ENCODE data around the gene COMMD2. TPM values are rescaled to one million over a fixed set of nuclear protein-coding genes. Genes with fewer than 3 reads are reported as not detected.

The COMMD2 gene
- polyA plus RNA-seq, 4 donors: 9.8 to 36.5 (median 13.8) TPM

DNA sequence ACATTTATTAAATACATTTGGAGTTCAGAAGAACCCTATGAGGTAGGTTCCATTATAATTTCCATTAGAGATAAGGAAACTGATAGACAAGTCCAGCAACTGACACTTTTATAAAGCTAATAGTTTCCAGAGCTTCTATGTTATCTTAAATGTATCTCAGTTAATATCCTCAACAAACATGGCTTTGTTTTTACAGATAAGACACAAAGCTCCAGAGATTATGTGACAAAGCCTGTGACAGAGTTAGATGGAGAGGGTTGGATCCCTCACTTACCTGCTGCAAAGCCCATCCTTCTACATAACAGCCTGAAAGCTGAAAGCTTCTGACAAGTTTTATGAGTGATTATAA is 473 bp upstream of the COMMD2 start:
- peaks cover 0 to 8% (median 0%) of the 10 kb centered on the region in 3 donors for H3K4me1 ChIP-seq (ENCODE audit: control insufficient read depth in 3 of 3, insufficient read depth in 2 of 3, low read depth in 1 of 3, low read length in 2 of 3)
- peak overlapping the region in 2 of 3 donors; percentile 78 to 86 for H3K4me3 ChIP-seq (ENCODE audit: low read depth in 1 of 3, low read length in 3 of 3)
- H3K36me3 ChIP-seq (ENCODE audit: control insufficient read depth in 3 of 3, insufficient read depth in 2 of 3, low read depth in 1 of 3, low read length in 3 of 3): peaks cover 0 to 6% (median under 1%) of the 10 kb centered on the region in 3 donors
- no peak for FAIRE-seq
- peak overlapping the region in 2 of 3 donors; percentile 42 to 63 for H3K27ac ChIP-seq (ENCODE audit: low read depth in 1 of 3, low read length in 2 of 3)
- H3K27me3 ChIP-seq (ENCODE audit: control insufficient read depth in 3 of 3, insufficient read depth in 3 of 3, low read length in 3 of 3): peaks cover 0 to 3% (median 0%) of the 10 kb centered on the region in 3 donors
- DNase-seq: no peak
- no peaks in the 10 kb centered on the region for H3K9me3 ChIP-seq (ENCODE audit: control insufficient read depth in 2 of 2, insufficient read depth in 1 of 2, low read depth in 1 of 2, low read length in 1 of 2)

DNA sequence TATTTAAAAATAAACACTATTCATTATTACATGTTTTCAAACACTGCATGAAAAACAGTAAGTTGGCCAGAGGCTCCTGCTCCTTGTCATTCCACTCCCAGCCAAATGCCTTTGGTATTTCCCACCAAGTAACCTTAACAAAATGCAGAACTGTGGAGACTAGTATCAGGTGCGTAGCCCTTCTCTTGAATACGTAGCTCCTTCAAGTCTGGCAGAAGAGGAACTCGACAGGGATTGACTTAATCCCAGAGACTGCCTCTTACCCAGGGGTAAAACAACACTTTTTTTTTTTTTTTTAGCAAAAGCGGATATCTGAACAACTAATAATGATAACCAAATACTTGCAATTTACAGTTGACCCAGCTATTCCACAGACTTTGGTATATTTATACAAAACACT is 738 bp downstream of the COMMD2 start:
- H3K4me3 ChIP-seq (ENCODE audit: low read depth in 1 of 3, low read length in 3 of 3): peak overlapping the region; percentile 78 to 95 (median 86)

DNA sequence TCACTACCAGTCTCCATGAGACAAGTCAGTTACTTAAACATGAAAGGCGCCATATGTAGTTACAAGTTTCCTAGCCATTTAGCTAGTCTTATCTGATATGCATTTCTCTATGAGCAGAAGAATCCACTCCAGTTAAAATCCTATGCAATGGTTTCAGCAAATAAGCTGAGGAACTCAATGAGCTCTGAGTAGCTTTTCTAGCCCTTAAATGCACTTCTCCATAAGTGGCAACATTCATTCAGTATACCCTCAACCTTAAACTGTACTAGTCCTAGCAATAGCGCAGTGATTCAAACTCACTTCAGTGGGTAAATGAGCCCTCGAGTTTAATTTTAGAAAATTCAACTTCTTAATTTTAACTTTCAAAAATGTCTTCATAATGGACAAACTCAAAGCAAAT is 7.7 kb downstream of the COMMD2 start:
- 98 to 99% (median 99%) methylated on average over 3 of the region's 3 CpGs for WGBS, 3 donors
- DNase-seq: no peak
- Histone ChIP-seq H3K9me3 (ENCODE audit: control insufficient read depth in 2 of 2, insufficient read depth in 1 of 2, low read depth in 1 of 2, low read length in 1 of 2) (no peaks in the 10 kb centered on the region), H3K4me3 (ENCODE audit: low read depth in 1 of 3, low read length in 3 of 3) (no peak overlapping the region), H3K36me3 (ENCODE audit: control insufficient read depth in 3 of 3, insufficient read depth in 2 of 3, low read depth in 1 of 3, low read length in 3 of 3) (peaks cover 6 to 16% (median 10%) of the 10 kb centered on the region in 3 donors), H3K27ac (ENCODE audit: low read depth in 1 of 3, low read length in 2 of 3) (no peak overlapping the region), H3K27me3 (ENCODE audit: control insufficient read depth in 3 of 3, insufficient read depth in 3 of 3, low read length in 3 of 3) (no peaks in the 10 kb centered on the region), H3K4me1 (ENCODE audit: control insufficient read depth in 3 of 3, insufficient read depth in 2 of 3, low read depth in 1 of 3, low read length in 2 of 3) (no peaks in the 10 kb centered on the region)
- FAIRE-seq: no peak

More for the DNA sequence above, 738 bp downstream of the COMMD2 start:
- peak in 1 of 2 donors; percentile 4 for DNase-seq
- Histone ChIP-seq H3K36me3 (ENCODE audit: control insufficient read depth in 3 of 3, insufficient read depth in 2 of 3, low read depth in 1 of 3, low read length in 3 of 3) (peaks cover 3 to 9% (median 4%) of the 10 kb centered on the region in 3 donors), H3K27me3 (ENCODE audit: control insufficient read depth in 3 of 3, insufficient read depth in 3 of 3, low read length in 3 of 3) (peaks cover 0 to 3% (median 0%) of the 10 kb centered on the region in 3 donors), H3K27ac (ENCODE audit: low read depth in 1 of 3, low read length in 2 of 3) (peak overlapping the region in 1 of 3 donors; percentile 63), H3K9me3 (ENCODE audit: control insufficient read depth in 2 of 2, insufficient read depth in 1 of 2, low read depth in 1 of 2, low read length in 1 of 2) (no peaks in the 10 kb centered on the region), H3K4me1 (ENCODE audit: control insufficient read depth in 3 of 3, insufficient read depth in 2 of 3, low read depth in 1 of 3, low read length in 2 of 3) (peaks cover 0 to 8% (median 0%) of the 10 kb centered on the region in 3 donors)
- WGBS, 3 donors: 11 to 15% (median 15%) methylated on average over 4 of the region's 4 CpGs
- FAIRE-seq: no peak

DNA sequence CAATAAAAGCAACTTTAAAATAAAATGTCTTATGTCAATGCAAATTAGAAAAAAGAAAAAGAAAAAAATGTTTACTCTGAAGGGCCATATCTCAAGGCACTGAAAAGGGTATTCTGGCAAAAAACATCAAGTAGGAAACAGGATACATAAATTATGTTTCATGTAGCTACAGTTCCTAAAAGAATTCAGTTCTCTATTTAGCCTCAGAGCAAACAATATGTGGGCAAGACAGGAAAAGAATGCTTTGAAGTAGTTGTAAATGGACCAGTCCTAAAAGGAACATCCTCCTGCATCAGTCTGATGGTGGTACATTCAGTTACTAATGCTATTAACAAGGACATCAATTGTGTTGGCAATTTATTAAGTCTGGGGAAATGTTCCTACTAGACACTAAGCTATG is 8.1 kb downstream of the COMMD2 start:
- no peaks in the 10 kb centered on the region for H3K4me1 ChIP-seq (ENCODE audit: control insufficient read depth in 3 of 3, insufficient read depth in 2 of 3, low read depth in 1 of 3, low read length in 2 of 3)
- H3K4me3 ChIP-seq (ENCODE audit: low read depth in 1 of 3, low read length in 3 of 3): no peak overlapping the region
- no peak for DNase-seq
- no peak overlapping the region for H3K27ac ChIP-seq (ENCODE audit: low read depth in 1 of 3, low read length in 2 of 3)
- H3K27me3 ChIP-seq (ENCODE audit: control insufficient read depth in 3 of 3, insufficient read depth in 3 of 3, low read length in 3 of 3): no peaks in the 10 kb centered on the region
- FAIRE-seq: no peak
- no peaks in the 10 kb centered on the region for H3K9me3 ChIP-seq (ENCODE audit: control insufficient read depth in 2 of 2, insufficient read depth in 1 of 2, low read depth in 1 of 2, low read length in 1 of 2)
- peaks cover 6 to 17% (median 10%) of the 10 kb centered on the region in 3 donors for H3K36me3 ChIP-seq (ENCODE audit: control insufficient read depth in 3 of 3, insufficient read depth in 2 of 3, low read depth in 1 of 3, low read length in 3 of 3)

DNA sequence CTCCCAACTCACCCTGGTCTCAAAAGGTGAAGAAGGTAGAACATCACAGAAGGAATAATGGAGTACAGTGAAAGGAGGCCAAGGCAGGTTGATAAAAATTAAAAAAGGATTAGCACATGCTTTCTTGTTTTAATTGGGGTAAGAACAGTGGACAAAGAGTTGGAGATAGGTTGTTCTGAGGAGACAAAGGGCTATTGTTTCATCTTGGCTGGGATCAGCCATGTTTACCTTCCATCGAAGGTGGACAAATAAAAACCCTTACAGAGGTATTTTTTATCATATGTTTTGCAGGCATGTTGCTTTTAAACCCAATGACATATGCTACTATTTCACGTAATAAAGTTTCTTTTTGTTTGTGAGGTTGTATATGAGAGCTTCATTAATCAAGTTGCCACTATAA is 12.9 kb downstream of the COMMD2 start:
- Histone ChIP-seq H3K4me1 (ENCODE audit: control insufficient read depth in 3 of 3, insufficient read depth in 2 of 3, low read depth in 1 of 3, low read length in 2 of 3) (no peaks in the 10 kb centered on the region), H3K27me3 (ENCODE audit: control insufficient read depth in 3 of 3, insufficient read depth in 3 of 3, low read length in 3 of 3) (no peaks in the 10 kb centered on the region), H3K4me3 (ENCODE audit: low read depth in 1 of 3, low read length in 3 of 3) (no peak overlapping the region), H3K27ac (ENCODE audit: low read depth in 1 of 3, low read length in 2 of 3) (no peak overlapping the region), H3K36me3 (ENCODE audit: control insufficient read depth in 3 of 3, insufficient read depth in 2 of 3, low read depth in 1 of 3, low read length in 3 of 3) (peaks cover 0 to 8% (median 6%) of the 10 kb centered on the region in 3 donors), H3K9me3 (ENCODE audit: control insufficient read depth in 2 of 2, insufficient read depth in 1 of 2, low read depth in 1 of 2, low read length in 1 of 2) (no peaks in the 10 kb centered on the region)
- no peak for FAIRE-seq
- no peak for DNase-seq
- WGBS, 3 donors: 44 to 69% (median 61%) methylated on average over 2 of the region's 2 CpGs

DNA sequence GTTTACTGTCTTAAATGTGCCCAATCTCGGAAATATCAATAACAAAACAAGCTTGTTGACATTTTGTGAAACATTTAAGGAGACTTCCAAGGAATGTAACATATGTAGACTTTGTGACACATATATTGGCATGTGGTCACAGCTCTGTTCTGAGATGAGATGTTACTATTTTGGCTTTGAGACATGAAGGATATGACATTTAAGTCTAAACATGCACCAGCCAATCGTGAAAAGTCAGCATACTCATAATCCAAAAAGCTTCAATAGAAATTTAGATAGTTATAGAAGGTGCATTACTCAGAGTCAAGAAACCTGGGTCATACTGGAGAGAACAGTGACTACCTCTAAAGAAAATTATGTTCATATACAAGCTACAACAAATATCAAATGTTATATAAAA is 13.4 kb downstream of the COMMD2 start:
- WGBS, 3 donors: 84 to 88% (median 85%) methylated on average over 2 of the region's 2 CpGs
- Histone ChIP-seq H3K27ac (ENCODE audit: low read depth in 1 of 3, low read length in 2 of 3) (no peak overlapping the region), H3K4me1 (ENCODE audit: control insufficient read depth in 3 of 3, insufficient read depth in 2 of 3, low read depth in 1 of 3, low read length in 2 of 3) (no peaks in the 10 kb centered on the region), H3K9me3 (ENCODE audit: control insufficient read depth in 2 of 2, insufficient read depth in 1 of 2, low read depth in 1 of 2, low read length in 1 of 2) (no peaks in the 10 kb centered on the region), H3K4me3 (ENCODE audit: low read depth in 1 of 3, low read length in 3 of 3) (no peak overlapping the region), H3K27me3 (ENCODE audit: control insufficient read depth in 3 of 3, insufficient read depth in 3 of 3, low read length in 3 of 3) (no peaks in the 10 kb centered on the region), H3K36me3 (ENCODE audit: control insufficient read depth in 3 of 3, insufficient read depth in 2 of 3, low read depth in 1 of 3, low read length in 3 of 3) (peaks cover 0 to 8% (median 6%) of the 10 kb centered on the region in 3 donors)
- FAIRE-seq (no peak), DNase-seq (no peak)

DNA sequence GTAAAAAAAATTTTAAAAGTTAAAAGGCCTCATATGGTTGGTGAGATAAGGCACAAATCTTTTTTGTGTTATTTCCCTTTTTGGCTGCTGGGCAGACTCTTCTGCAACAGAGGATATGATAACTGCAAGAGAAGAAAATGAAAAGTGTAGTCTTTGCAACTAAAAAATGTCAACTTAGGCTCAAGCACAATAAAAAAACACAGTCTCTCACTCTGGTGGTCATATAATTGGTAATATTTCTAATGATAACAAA is 15.4 kb downstream of the COMMD2 start:
- peaks cover 0 to 8% (median 4%) of the 10 kb centered on the region in 3 donors for H3K36me3 ChIP-seq (ENCODE audit: control insufficient read depth in 3 of 3, insufficient read depth in 2 of 3, low read depth in 1 of 3, low read length in 3 of 3)
- H3K9me3 ChIP-seq (ENCODE audit: control insufficient read depth in 2 of 2, insufficient read depth in 1 of 2, low read depth in 1 of 2, low read length in 1 of 2): no peaks in the 10 kb centered on the region
- H3K4me1 ChIP-seq (ENCODE audit: control insufficient read depth in 3 of 3, insufficient read depth in 2 of 3, low read depth in 1 of 3, low read length in 2 of 3): no peaks in the 10 kb centered on the region
- H3K27me3 ChIP-seq (ENCODE audit: control insufficient read depth in 3 of 3, insufficient read depth in 3 of 3, low read length in 3 of 3): no peaks in the 10 kb centered on the region
- FAIRE-seq (no peak), DNase-seq (no peak)
- H3K4me3 ChIP-seq (ENCODE audit: low read depth in 1 of 3, low read length in 3 of 3): no peak overlapping the region
- H3K27ac ChIP-seq (ENCODE audit: low read depth in 1 of 3, low read length in 2 of 3): no peak overlapping the region

DNA sequence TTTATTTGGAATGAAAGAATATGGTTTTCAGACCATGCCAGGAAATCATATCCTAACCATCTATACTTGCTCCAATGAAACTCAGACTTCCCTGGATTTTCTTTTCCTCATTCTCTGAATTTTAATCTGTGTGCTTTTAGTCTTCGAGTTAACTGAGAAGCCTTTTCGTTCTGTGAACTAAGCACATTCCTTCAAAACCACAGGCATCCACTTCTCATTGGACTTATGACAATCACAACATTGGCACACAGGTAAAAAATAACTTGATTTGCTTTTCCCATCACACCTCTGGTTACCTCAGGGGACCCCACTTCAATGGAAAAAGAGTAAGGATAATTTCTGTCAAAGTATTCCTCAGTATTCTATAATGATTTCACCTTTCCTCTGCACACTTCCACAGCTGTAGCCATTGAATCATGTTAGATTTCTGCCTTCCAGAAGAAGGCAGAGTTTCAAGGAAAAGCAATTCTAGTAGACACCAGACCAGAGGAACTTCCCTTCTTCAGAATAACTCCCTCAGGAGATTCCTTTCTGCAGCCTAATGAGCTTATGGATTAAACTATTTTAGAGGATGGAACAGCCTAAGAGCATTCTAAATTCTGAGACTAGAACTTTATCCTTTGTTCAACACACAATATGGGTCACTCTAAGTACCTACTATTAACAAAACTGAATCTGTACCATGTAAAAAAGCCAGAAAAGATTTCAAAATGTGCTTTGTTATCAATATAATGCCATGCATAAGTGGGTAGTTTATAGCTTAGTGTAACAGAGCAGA is 15.9 kb downstream of the COMMD2 start:
- no peak overlapping the region for H3K4me3 ChIP-seq (ENCODE audit: low read depth in 1 of 3, low read length in 3 of 3)
- H3K27me3 ChIP-seq (ENCODE audit: control insufficient read depth in 3 of 3, insufficient read depth in 3 of 3, low read length in 3 of 3): no peaks in the 10 kb centered on the region
- no peaks in the 10 kb centered on the region for H3K9me3 ChIP-seq (ENCODE audit: control insufficient read depth in 2 of 2, insufficient read depth in 1 of 2, low read depth in 1 of 2, low read length in 1 of 2)
- H3K27ac ChIP-seq (ENCODE audit: low read depth in 1 of 3, low read length in 2 of 3): no peak overlapping the region
- no peak for FAIRE-seq
- H3K36me3 ChIP-seq (ENCODE audit: control insufficient read depth in 3 of 3, insufficient read depth in 2 of 3, low read depth in 1 of 3, low read length in 3 of 3): peaks cover 0 to 8% (median 4%) of the 10 kb centered on the region in 3 donors
- DNase-seq: no peak
- no peaks in the 10 kb centered on the region for H3K4me1 ChIP-seq (ENCODE audit: control insufficient read depth in 3 of 3, insufficient read depth in 2 of 3, low read depth in 1 of 3, low read length in 2 of 3)
- 74 to 87% (median 78%) methylated on average over 2 of the region's 2 CpGs for WGBS, 3 donors

DNA sequence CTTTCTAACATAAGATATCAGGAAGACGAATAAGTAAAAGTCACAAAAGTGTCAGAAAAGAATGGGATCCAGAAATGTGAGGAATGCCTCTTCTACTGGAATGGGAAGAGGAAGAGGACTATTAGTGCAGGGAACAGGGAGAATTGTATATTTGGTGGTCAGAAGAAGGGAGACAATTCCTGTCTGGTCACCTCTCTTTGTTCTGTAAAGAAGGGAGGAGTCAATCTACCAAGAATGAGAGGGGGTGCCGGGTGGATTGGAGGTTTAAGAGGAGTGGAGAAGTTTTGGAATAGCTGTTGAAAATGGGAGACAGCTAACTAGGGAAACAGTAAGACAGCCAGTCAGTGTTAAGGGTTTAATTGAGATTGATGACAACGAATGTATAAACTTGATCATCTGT is 20.1 kb downstream of the COMMD2 start:
- Histone ChIP-seq H3K4me3 (ENCODE audit: low read depth in 1 of 3, low read length in 3 of 3) (no peak overlapping the region), H3K4me1 (ENCODE audit: control insufficient read depth in 3 of 3, insufficient read depth in 2 of 3, low read depth in 1 of 3, low read length in 2 of 3) (no peaks in the 10 kb centered on the region), H3K36me3 (ENCODE audit: control insufficient read depth in 3 of 3, insufficient read depth in 2 of 3, low read depth in 1 of 3, low read length in 3 of 3) (no peaks in the 10 kb centered on the region), H3K27ac (ENCODE audit: low read depth in 1 of 3, low read length in 2 of 3) (no peak overlapping the region), H3K9me3 (ENCODE audit: control insufficient read depth in 2 of 2, insufficient read depth in 1 of 2, low read depth in 1 of 2, low read length in 1 of 2) (no peaks in the 10 kb centered on the region), H3K27me3 (ENCODE audit: control insufficient read depth in 3 of 3, insufficient read depth in 3 of 3, low read length in 3 of 3) (no peaks in the 10 kb centered on the region)
- 87 to 91% (median 91%) methylated on average over 3 of the region's 3 CpGs for WGBS, 3 donors
- DNase-seq (no peak), FAIRE-seq (no peak)
